HEK293T (cell line): Measurements from ENCODE around the gene CD59.

Source experiments
- CTCF ChIA-PET: fragments of 350-600 bp; formaldehyde crosslinking; extraction: SDS; loops from one replicate; lab custom pipeline; 2021; ENCODE audit warnings: antibody characterized with exemption, inconsistent platforms; lab: Yijun Ruan, JAX
- POLR2A ChIA-PET: fragments of 350-600 bp; formaldehyde crosslinking; extraction: SDS; loops from one replicate; lab custom pipeline; 2020; ENCODE audit warnings: antibody characterized with exemption, inconsistent platforms; lab: Yijun Ruan, JAX
- DNase-seq: peaks from one replicate; pipeline ENCODE4 v3.0.0; 2012; ENCODE audit warnings: mixed read lengths; ENCODE audit errors: extremely low spot score
- ARNT ChIP-seq: fragments of 450-650 bp; IDR thresholded peaks from 2 replicates; pipeline ENCODE4 v1.6.1; 2017; ENCODE audit warnings: mild to moderate bottlenecking
- BHLHE40 ChIP-seq: fragments of 450-650 bp; IDR thresholded peaks from 2 replicates; pipeline ENCODE4 v1.6.1; 2016; ENCODE audit warnings: mild to moderate bottlenecking, moderate library complexity, borderline replicate concordance
- CTBP1 ChIP-seq: fragments of 450-650 bp; IDR thresholded peaks from 2 replicates; pipeline ENCODE4 v1.6.1; 2016; ENCODE audit warnings: borderline replicate concordance
- ELF4 ChIP-seq: fragments of 450-650 bp; IDR thresholded peaks from 2 replicates; pipeline ENCODE4 v1.6.1; 2017; ENCODE audit warnings: antibody characterized with exemption
- FOXA1 ChIP-seq: fragments of 450-650 bp; IDR thresholded peaks from 2 replicates; pipeline ENCODE4 v1.6.1; 2016; ENCODE audit warnings: mild to moderate bottlenecking
- FOXK2 ChIP-seq: fragments of 450-650 bp; IDR thresholded peaks from 2 replicates; pipeline ENCODE4 v1.6.1; 2016; ENCODE audit warnings: mild to moderate bottlenecking
- FOXM1 ChIP-seq: fragments of 450-650 bp; IDR thresholded peaks from 2 replicates; pipeline ENCODE4 v1.6.1; 2017; ENCODE audit warnings: mild to moderate bottlenecking, borderline replicate concordance
- HDGF ChIP-seq: fragments of 450-650 bp; IDR thresholded peaks from 2 replicates; pipeline ENCODE4 v1.6.1; 2017; ENCODE audit warnings: antibody characterized with exemption, borderline replicate concordance
- L3MBTL2 ChIP-seq: fragments of 450-650 bp; conservative IDR thresholded peaks from 2 replicates; pipeline ENCODE4 v1.6.1; 2016; ENCODE audit warnings: mild to moderate bottlenecking
- LEF1 ChIP-seq: fragments of 450-650 bp; IDR thresholded peaks from 2 replicates; pipeline ENCODE4 v1.6.1; 2017; ENCODE audit warnings: mild to moderate bottlenecking, borderline replicate concordance
- NFRKB ChIP-seq: fragments of 450-650 bp; IDR thresholded peaks from 2 replicates; pipeline ENCODE4 v1.6.1; 2016; ENCODE audit warnings: mild to moderate bottlenecking, moderate library complexity
- PKNOX1 ChIP-seq: fragments of 450-650 bp; IDR thresholded peaks from 2 replicates; pipeline ENCODE4 v1.6.1; 2016
- SP1 ChIP-seq: fragments of 450-650 bp; IDR thresholded peaks from 2 replicates; pipeline ENCODE4 v1.6.1; 2017
- SUZ12 ChIP-seq: fragments of 450-650 bp; IDR thresholded peaks from 2 replicates; pipeline ENCODE4 v1.6.1; 2016; ENCODE audit warnings: mild to moderate bottlenecking
- TARDBP ChIP-seq: fragments of 450-650 bp; IDR thresholded peaks from 2 replicates; pipeline ENCODE4 v1.6.1; 2016
- ZNF384 ChIP-seq: fragments of 450-650 bp; IDR thresholded peaks from 2 replicates; pipeline ENCODE4 v1.6.1; 2016

The CD59 gene

GRCh38 chr11:33672273-33672672 lies 64.0 kb downstream of the CD59 start:
- CTCF ChIA-PET: no interaction called here
- no peak for DNase-seq
- TF ChIP-seq ARNT (no peak), ZNF384 (no peak)
- POLR2A ChIA-PET: no interaction called here

GRCh38 chr11:33670250-33671011 lies 65.8 kb downstream of the CD59 start:
- no peak for DNase-seq
- POLR2A ChIA-PET: no interaction called here
- TF ChIP-seq CTBP1 (no peak), BHLHE40 (no peak), ZNF384 (no peak)
- CTCF ChIA-PET: no interaction called here

- ChIA-PET CTCF (interaction anchor here (0.6 kb wide), 1 partner anchor 605 kb away, joined by 3 read pairs; no protein-coding TSS in a partner anchor), POLR2A (no interaction called here)
- DNase-seq: no peak
- TF ChIP-seq SUZ12: no peak
- TF ChIP-seq LEF1: no peak
- TF ChIP-seq HDGF: no peak
- TF ChIP-seq ARNT: no peak
- TF ChIP-seq ELF4: no peak
- no peak for TF ChIP-seq NFRKB
- TF ChIP-seq L3MBTL2: no peak
- TF ChIP-seq BHLHE40: no peak
- no peak for TF ChIP-seq FOXK2
- TF ChIP-seq FOXA1: no peak
- no peak for TF ChIP-seq TARDBP
- TF ChIP-seq CTBP1: no peak
- no peak for TF ChIP-seq SP1
- no peak for TF ChIP-seq FOXM1
- no peak for TF ChIP-seq PKNOX1
- TF ChIP-seq ZNF384: no peak
These were observed 66.5 kb downstream of the CD59 start for GRCh38 chr11:33669598-33670249.

GRCh38 chr11:33668951-33669596 lies 67.1 kb downstream of the CD59 start:
- ChIA-PET CTCF (interaction anchor here (0.6 kb wide), 1 partner anchor 604 kb away, joined by 3 read pairs; no protein-coding TSS in a partner anchor), POLR2A (no interaction called here)
- no peak for DNase-seq
- TF ChIP-seq BHLHE40 (no peak), HDGF (no peak), SUZ12 (no peak), FOXM1 (no peak), PKNOX1 (no peak), ELF4 (no peak), NFRKB (no peak), FOXK2 (no peak), LEF1 (no peak), ZNF384 (no peak)

- POLR2A ChIA-PET: no interaction called here
- CTCF ChIA-PET: no interaction called here
- TF ChIP-seq ZNF384 (no peak), LEF1 (no peak), FOXM1 (no peak), ELF4 (no peak), BHLHE40 (no peak), SP1 (no peak)
- DNase-seq: no peak
These were observed 67.8 kb downstream of the CD59 start for GRCh38 chr11:33668468-33668825.

- no peak for TF ChIP-seq FOXM1
- TF ChIP-seq CTBP1: no peak
- no peak for TF ChIP-seq SP1
- TF ChIP-seq FOXK2: no peak
- POLR2A ChIA-PET: no interaction called here
- DNase-seq: no peak
- CTCF ChIA-PET: no interaction called here
These were observed 68.3 kb downstream of the CD59 start for GRCh38 chr11:33667819-33668467.
